H9 (cell line): Measurements from ENCODE around the gene TCTN3. TPM values are rescaled to one million over a fixed set of nuclear protein-coding genes. Genes with fewer than 3 reads are reported as not detected.

ENCODE experiments used
- DNase-seq: peaks from one replicate; pipeline ENCODE4 v3.0.0-alpha.2; 2017
- H2AFZ ChIP-seq: one replicate; pipeline ENCODE4 v1.6.1; 2013; ENCODE audit warnings: mild to moderate bottlenecking, low read length, control low read depth, moderate library complexity
- H2AK5ac ChIP-seq: 2 replicates; pipeline ENCODE4 v1.6.1; 2013; ENCODE audit warnings: low read length, control low read depth, mixed read lengths; ENCODE audit not compliant: insufficient read length
- H2BK120ac ChIP-seq: one replicate; pipeline ENCODE4 v1.6.1; 2013; ENCODE audit warnings: low read depth, mild to moderate bottlenecking, low read length, control low read depth, inconsistent platforms; ENCODE audit not compliant: poor library complexity, severe bottlenecking
- H2BK12ac ChIP-seq: 2 replicates; pipeline ENCODE4 v1.6.1; 2013; ENCODE audit warnings: low read length, control low read depth, mixed read lengths, low read depth; ENCODE audit not compliant: insufficient read length
- H2BK15ac ChIP-seq: 2 replicates; pipeline ENCODE4 v1.6.1; 2013; ENCODE audit warnings: low read depth, low read length, control low read depth
- H2BK20ac ChIP-seq: one replicate; pipeline ENCODE4 v1.6.1; 2013; ENCODE audit warnings: low read depth, mild to moderate bottlenecking, low read length, control low read depth, inconsistent platforms; ENCODE audit not compliant: poor library complexity, severe bottlenecking
- H2BK5ac ChIP-seq: 2 replicates; pipeline ENCODE4 v1.6.1; 2013; ENCODE audit warnings: low read length, control low read depth, mixed read lengths; ENCODE audit not compliant: insufficient read length
- H3K14ac ChIP-seq: 2 replicates; pipeline ENCODE4 v1.6.1; 2013; ENCODE audit warnings: low read length, control low read depth; ENCODE audit not compliant: insufficient read depth
- H3K18ac ChIP-seq: 2 replicates; pipeline ENCODE4 v1.6.1; 2013; ENCODE audit warnings: low read depth, mild to moderate bottlenecking, mixed read lengths, low read length, control low read depth; ENCODE audit not compliant: insufficient read length
- H3K23ac ChIP-seq: 2 replicates; pipeline ENCODE4 v1.6.1; 2013; ENCODE audit warnings: low read length, control low read depth, mixed read lengths, low read depth; ENCODE audit not compliant: insufficient read length
- H3K23me2 ChIP-seq: 2 replicates; pipeline ENCODE4 v1.6.1; 2013; ENCODE audit warnings: low read depth, mild to moderate bottlenecking, mixed read lengths, low read length, control low read depth; ENCODE audit not compliant: insufficient read length, poor library complexity, severe bottlenecking
- H3K27ac ChIP-seq: 2 replicates; pipeline ENCODE4 v1.5.1; 2013; ENCODE audit warnings: low read length, control low read depth, mixed read lengths, low read depth; ENCODE audit not compliant: insufficient read length
- H3K27me3 ChIP-seq: 2 replicates; pipeline ENCODE4 v1.6.1; 2013; ENCODE audit warnings: low read length, control low read depth, inconsistent platforms; ENCODE audit not compliant: insufficient read depth
- H3K4ac ChIP-seq: 2 replicates; pipeline ENCODE4 v1.6.1; 2013; ENCODE audit warnings: low read depth, mild to moderate bottlenecking, control low read depth, inconsistent platforms, low read length, moderate library complexity
- H3K4me1 ChIP-seq: 2 replicates; pipeline ENCODE4 v1.6.1; 2013; ENCODE audit warnings: low read length, control low read depth, inconsistent platforms; ENCODE audit not compliant: insufficient read depth
- H3K4me2 ChIP-seq: 2 replicates; pipeline ENCODE4 v1.6.1; 2013; ENCODE audit warnings: low read length, control low read depth, mixed read lengths; ENCODE audit not compliant: insufficient read length, insufficient read depth
- H3K56ac ChIP-seq: 2 replicates; pipeline ENCODE4 v1.6.1; 2013; ENCODE audit warnings: low read depth, mild to moderate bottlenecking, mixed read lengths, low read length, control low read depth; ENCODE audit not compliant: insufficient read length
- H3K79me1 ChIP-seq: 2 replicates; pipeline ENCODE4 v1.6.1; 2013; ENCODE audit warnings: low read depth, mild to moderate bottlenecking, moderate library complexity, low read length, control low read depth, inconsistent platforms; ENCODE audit not compliant: insufficient read depth, poor library complexity, severe bottlenecking
- H3K79me2 ChIP-seq: 2 replicates; pipeline ENCODE4 v1.6.1; 2013; ENCODE audit warnings: low read length, control low read depth, inconsistent platforms; ENCODE audit not compliant: insufficient read depth
- H3K9ac ChIP-seq: 2 replicates; pipeline ENCODE4 v1.6.1; 2013; ENCODE audit warnings: low read length, control low read depth, mixed read lengths; ENCODE audit not compliant: insufficient read length; ENCODE audit errors: extremely low read depth
- H3K9me3 ChIP-seq: one replicate; pipeline ENCODE4 v1.6.1; 2013; ENCODE audit warnings: low read depth, low read length, inconsistent platforms; ENCODE audit not compliant: control insufficient read depth
- H3T11ph ChIP-seq: one replicate; pipeline ENCODE4 v1.6.1; 2013; ENCODE audit warnings: mild to moderate bottlenecking, low read length, control low read depth, inconsistent platforms
- H4K20me1 ChIP-seq: one replicate; pipeline ENCODE4 v1.6.1; 2013; ENCODE audit not compliant: control insufficient read depth, insufficient read length, insufficient read depth
- H4K5ac ChIP-seq: 2 replicates; pipeline ENCODE4 v1.6.1; 2013; ENCODE audit warnings: low read depth, mild to moderate bottlenecking, mixed read lengths, low read length, control low read depth; ENCODE audit not compliant: insufficient read length
- H4K8ac ChIP-seq: replicated peaks from 2 replicates; pipeline ENCODE4 v1.6.1; 2013; ENCODE audit warnings: low read length, control low read depth, mixed read lengths, low read depth; ENCODE audit not compliant: insufficient read length
- H4K91ac ChIP-seq: 2 replicates; pipeline ENCODE4 v1.6.1; 2013; ENCODE audit warnings: low read depth, mild to moderate bottlenecking, moderate library complexity, mixed read lengths, low read length, control low read depth; ENCODE audit not compliant: insufficient read length
- H3K27ac Mint-ChIP-seq, 3 experiments: 2 replicates in 2 of 3; 3 replicates in 1 of 3; pipeline ENCODE4 v1.8.0; 2020 to 2021; ENCODE audit warnings: mixed read lengths in 3 of 3, mild to moderate bottlenecking in 1 of 3, moderate library complexity in 1 of 3
- H3K27me3 Mint-ChIP-seq: 2 replicates; pipeline ENCODE4 v1.8.0; 2021; ENCODE audit warnings: low read depth, mild to moderate bottlenecking, moderate library complexity, mixed read lengths
- H3K36me3 Mint-ChIP-seq, 3 experiments: 2 replicates in 2 of 3; 3 replicates in 1 of 3; pipeline ENCODE4 v1.8.0; 2020 to 2021; ENCODE audit warnings: low read depth in 3 of 3, mixed read lengths in 3 of 3; ENCODE audit not compliant: insufficient read depth in 1 of 3
- H3K4me1 Mint-ChIP-seq, 2 experiments: 2 replicates each; pipeline ENCODE4 v1.8.0; 2020; ENCODE audit warnings: mixed read lengths in 2 of 2
- H3K4me3 Mint-ChIP-seq, 2 experiments: 2 replicates in 1 of 2; 3 replicates in 1 of 2; pipeline ENCODE4 v1.8.0; 2020 to 2021; ENCODE audit warnings: mild to moderate bottlenecking in 2 of 2, mixed read lengths in 2 of 2, moderate library complexity in 1 of 2
- H3K9me3 Mint-ChIP-seq, 2 experiments: 2 replicates in 1 of 2; 3 replicates in 1 of 2; pipeline ENCODE4 v1.8.0; 2020; ENCODE audit warnings: mild to moderate bottlenecking in 2 of 2, mixed read lengths in 2 of 2, moderate library complexity in 1 of 2
- CTCF ChIP-seq: fragments of 200-600 bp; sonication (generic); conservative IDR thresholded peaks from 3 replicates; pipeline ENCODE4 v1.8.0; 2021; ENCODE audit warnings: antibody characterized with exemption, mild to moderate bottlenecking
- WGBS: extraction: QIAGEN DNeasy Blood & Tissue Kit; methylation state at CpG from one replicate; pipeline ENCODE4 v1.1.7; 2013; ENCODE audit warnings: missing lambda C conversion rate, low lambda C conversion rate, mixed read lengths; ENCODE audit not compliant: insufficient read length; ENCODE audit errors: extremely low coverage; 5-methylcytosine and 5-hydroxymethylcytosine counted together
- total RNA-seq: library from RNA; stranded (reverse); gene quantifications from 2 replicates; pipeline ENCODE4 v1.2.1, GENCODE V29; 2021

The TCTN3 gene
- total RNA-seq, 1 experiment from 2014 or later, result 37.3 TPM

- H2BK12ac ChIP-seq, result no peak overlapping the region
- H2BK120ac ChIP-seq, result no peak overlapping the region
- Mint-ChIP-seq H3K27ac (no peak overlapping the region), H3K4me3 (no peak overlapping the region), H3K9me3 (no peaks in the 10 kb centered on the region; a peak in 2 of 5 replicates), H3K4me1 (peaks cover 12 to 15% of the 10 kb centered on the region in 2 experiments), H3K36me3 (no peaks in the 10 kb centered on the region; a peak in 1 of 7 replicates), H3K27me3 (no peaks in the 10 kb centered on the region)
- H2BK15ac ChIP-seq, result no peak overlapping the region
- no peaks in the 10 kb centered on the region for H3K27me3 ChIP-seq
- no peak for DNase-seq
- H3K4me2 ChIP-seq, result no peak overlapping the region
- no peak overlapping the region for H2AFZ ChIP-seq
- no peak overlapping the region for H3K14ac ChIP-seq
- no peaks in the 10 kb centered on the region for H3K23me2 ChIP-seq
- H3K56ac ChIP-seq, result no peak overlapping the region
- H2AK5ac ChIP-seq, result no peak overlapping the region
- no peak overlapping the region for H4K91ac ChIP-seq
- no peaks in the 10 kb centered on the region for H3K79me2 ChIP-seq
- H4K20me1 ChIP-seq, result no peaks in the 10 kb centered on the region
- H3K4ac ChIP-seq, result no peak overlapping the region
- no peak overlapping the region for H3K9ac ChIP-seq
- no peak overlapping the region for H4K8ac ChIP-seq
- no peak overlapping the region for H2BK20ac ChIP-seq
- H3K23ac ChIP-seq, result no peak overlapping the region
- no peak overlapping the region for H3T11ph ChIP-seq
- peaks cover 5% of the 10 kb centered on the region; the same call in 1 of the 2 replicates for H3K4me1 ChIP-seq
- H3K27ac ChIP-seq, result no peak overlapping the region
- H4K5ac ChIP-seq, result no peak overlapping the region
- no peak overlapping the region for H3K18ac ChIP-seq
- H3K79me1 ChIP-seq, result no peaks in the 10 kb centered on the region
- H3K9me3 ChIP-seq, result no peaks in the 10 kb centered on the region
- no peak for TF ChIP-seq CTCF
- no CpG with 5 or more reads among the region's 2 CpGs for WGBS
- H2BK5ac ChIP-seq, result no peak overlapping the region
Observed at GRCh38 chr10:95742962-95743535, 49.3 kb upstream of the TCTN3 start.
